ENCODE data around the gene CNTNAP2. TPM values are rescaled to one million over a fixed set of nuclear protein-coding genes. Genes with fewer than 3 reads are reported as not detected.

CNTNAP2 gene
- total and polyA plus RNA-seq, 2 of the 13 experiments (the other 11 are each of a cell fraction or from before 2014, with no cell fraction given) = 0.40 to 0.42 TPM

- TF ChIP-seq ZNF263 (CRISPR knock-in tag; IDR thresholded peaks at IDR 0.05) (no peak), ZNF678 (CRISPR knock-in tag; IDR thresholded peaks at IDR 0.05) (no peak), ZNF10 (CRISPR knock-in tag; IDR thresholded peaks at IDR 0.05; ENCODE audit: borderline replicate concordance, low read depth) (no peak), ZNF3 (CRISPR knock-in tag; IDR thresholded peaks at IDR 0.05) (no peak), ARID2 (CRISPR knock-in tag; IDR thresholded peaks at IDR 0.05; ENCODE audit: borderline replicate concordance) (no peak), ZSCAN22 (CRISPR knock-in tag; IDR thresholded peaks at IDR 0.05) (no peak), SP5 (CRISPR knock-in tag; IDR thresholded peaks at IDR 0.05; ENCODE audit: borderline replicate concordance, low read depth) (no peak), ZNF550 (CRISPR knock-in tag; IDR thresholded peaks at IDR 0.05; ENCODE audit: borderline replicate concordance) (no peak), U2AF2 (IDR thresholded peaks at IDR 0.05; ENCODE audit: low read depth, low read length) (no peak), NFE2L1 (CRISPR knock-in tag; IDR thresholded peaks at IDR 0.05; ENCODE audit: borderline replicate concordance) (no peak), CHCHD3 (CRISPR knock-in tag; IDR thresholded peaks at IDR 0.05) (no peak), MNT (IDR thresholded peaks at IDR 0.05) (no peak), SAFB2 (CRISPR knock-in tag; IDR thresholded peaks at IDR 0.05; ENCODE audit: borderline replicate concordance, low read depth) (no peak), ZBTB2 (CRISPR knock-in tag; IDR thresholded peaks at IDR 0.05; ENCODE audit: low read depth) (no peak), ZNF639 (CRISPR knock-in tag; conservative IDR thresholded peaks at IDR 0.05) (no peak)
- H4K20me1 ChIP-seq (ENCODE audit: insufficient read depth, low read length) = no peaks in the 10 kb centered on the region
- FAIRE-seq = no peak
- H3K4me2 ChIP-seq (ENCODE audit: low read depth, low read length) = no peak overlapping the region
- no peak overlapping the region for H3K27ac ChIP-seq (ENCODE audit: extremely low read length, insufficient read depth, low read length)
- WGBS (ENCODE audit: low lambda C conversion rate) = 43% methylated on average over 5 of the region's 5 CpGs
- DNase-seq (ENCODE audit: low spot score) = no peak
- H3K79me2 ChIP-seq (ENCODE audit: insufficient read depth, low read length) = no peaks in the 10 kb centered on the region
- H3K9me3 ChIP-seq (ENCODE audit: low read length) = peaks cover 4% of the 10 kb centered on the region; the same call in 1 of the 2 replicates
- ATAC-seq = no peak
- no peaks in the 10 kb centered on the region for H3K36me3 ChIP-seq (replicated peaks in 1 of 2; ENCODE audit: control insufficient read depth in 1 of 2, insufficient read depth in 2 of 2, low read length in 2 of 2)
- H3K4me1 ChIP-seq (ENCODE audit: insufficient read depth, low read length) = no peaks in the 10 kb centered on the region
- H3K27me3 ChIP-seq (ENCODE audit: control insufficient read depth in 1 of 2, insufficient read depth in 2 of 2, low read length in 2 of 2) = no peaks in the 10 kb centered on the region; a peak in 1 of 5 replicates
- in situ Hi-C loops (cut with HindIII; ENCODE audit: extremely low pct_ligation_motif_present, low pct_unique_long_range_greater_than_20kb) = no loop called here
- POLR2A ChIA-PET = no interaction called here
- intact Hi-C loops (cut with micrococcal nuclease; ENCODE audit: unreplicated experiment) = no loop called here
- CTCF ChIA-PET (ENCODE audit: low intra/inter-chr PET ratio, low total read pairs) = no interaction called here
- no peak overlapping the region for H2AFZ ChIP-seq (ENCODE audit: low read length)
- BruUV-seq (replicated peaks) = no TSS peak
- no peak overlapping the region for H3K9ac ChIP-seq (ENCODE audit: insufficient read depth, low read depth, low read length)
- no peak overlapping the region for H3K4me3 ChIP-seq (replicated peaks in 1 of 3; ENCODE audit: insufficient read depth in 1 of 3, low read depth in 2 of 3, low read length in 3 of 3)
Observed at GRCh38 chr7:146117576-146117975, 975 bp downstream of the CNTNAP2 start.
